Activated T-helper 9 cell treated with anti-CD3 and anti-CD28 coated beads, Interleukin-2, amount 50 U/mL, for 16 hours (primary cell): ENCODE data around the gene HTT.

Experiments
- DNase-seq: peaks from one replicate; pipeline ENCODE4 v3.0.0-alpha.2; 2020; ENCODE audit warnings: low read depth

The HTT gene

DNA sequence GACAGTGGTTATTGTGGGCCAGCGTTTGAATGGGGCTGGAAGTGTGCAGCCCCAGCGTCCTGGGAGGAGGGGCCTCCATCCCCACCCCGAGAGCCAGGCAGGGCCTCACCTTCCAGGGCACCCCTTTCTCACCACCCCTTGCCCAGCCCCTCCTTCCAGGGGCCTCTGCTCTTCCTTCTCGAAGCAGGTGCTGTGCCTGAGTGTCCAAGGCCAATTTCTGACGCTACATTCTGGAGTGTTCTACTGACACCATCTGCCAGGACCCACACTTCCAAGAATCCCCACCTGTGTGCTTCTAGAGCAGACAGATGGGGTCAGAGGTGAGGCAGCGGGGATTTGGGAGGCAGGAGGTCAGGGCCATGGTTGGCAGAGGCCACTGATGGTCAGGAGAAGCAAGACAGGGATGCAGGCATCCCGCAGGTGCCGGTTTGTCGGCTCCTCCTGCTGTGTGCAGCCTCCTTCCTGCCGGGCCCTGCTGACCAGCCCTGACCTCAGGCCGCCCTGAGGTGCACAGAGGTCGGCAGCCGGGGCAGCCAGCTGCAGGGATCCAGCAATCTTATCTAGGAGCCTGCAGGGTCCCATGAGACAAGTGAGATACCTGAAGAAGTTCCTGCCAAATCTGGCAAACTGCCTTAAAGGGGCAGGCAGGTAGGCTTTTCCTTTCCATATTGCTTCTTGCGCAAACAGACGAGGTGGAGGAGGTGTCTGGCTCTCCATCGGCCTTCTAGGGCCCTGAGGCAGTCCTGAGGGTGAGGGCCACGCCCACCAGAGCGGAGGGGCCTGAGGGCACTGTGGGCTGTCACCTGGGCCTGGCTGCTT is 193.3 kb downstream of the HTT start:
- DNase-seq, result no peak

- DNase-seq, result no peak
Measured at GRCh38 chr4:3268395-3269104, 194.1 kb downstream of the HTT start.

- no peak for DNase-seq
Measured at GRCh38 chr4:3269105-3269927, 194.8 kb downstream of the HTT start.

GRCh38 chr4:3269991-3270611 is 195.6 kb downstream of the HTT start:
- no peak for DNase-seq

DNA sequence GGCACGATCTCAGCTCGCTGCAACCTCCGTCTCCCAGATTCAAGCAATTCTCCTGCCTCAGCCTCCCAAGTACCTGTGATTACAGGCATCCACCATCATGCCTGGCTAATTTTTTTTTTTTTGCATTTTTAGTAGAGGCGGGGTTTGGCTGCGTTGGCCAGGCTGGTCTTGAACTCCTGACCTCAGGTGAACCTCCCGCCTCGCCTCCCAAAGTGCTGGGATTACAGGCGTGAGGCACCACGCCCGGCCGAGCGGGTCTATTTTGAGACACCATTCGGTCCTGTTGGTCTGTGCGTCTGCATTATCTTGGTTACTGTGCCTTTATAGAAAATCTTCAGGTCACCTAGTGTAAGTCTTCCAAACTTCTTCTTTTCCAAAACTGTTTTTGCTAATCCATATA is 196.7 kb downstream of the HTT start:
- no peak for DNase-seq

DNA sequence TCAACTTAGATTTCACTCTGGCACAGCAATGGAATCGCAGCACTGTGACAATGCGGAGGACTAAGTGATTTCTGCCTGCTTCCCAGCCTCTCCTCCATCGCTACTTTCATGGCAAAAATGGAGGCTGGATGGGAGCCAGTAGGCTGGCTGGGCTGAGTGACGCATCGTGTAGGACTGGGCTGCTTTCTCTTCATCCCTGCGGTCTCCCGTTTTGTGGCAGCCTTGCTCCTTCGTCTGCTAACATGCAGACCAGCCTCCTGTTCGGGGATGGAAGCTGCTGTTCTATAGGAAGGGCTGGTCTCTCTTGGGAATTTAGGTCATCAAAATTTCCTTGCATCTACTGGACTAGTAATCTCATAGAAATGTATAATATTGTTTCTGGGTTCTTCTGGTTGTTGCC is 202.5 kb downstream of the HTT start:
- DNase-seq, result no peak

DNA sequence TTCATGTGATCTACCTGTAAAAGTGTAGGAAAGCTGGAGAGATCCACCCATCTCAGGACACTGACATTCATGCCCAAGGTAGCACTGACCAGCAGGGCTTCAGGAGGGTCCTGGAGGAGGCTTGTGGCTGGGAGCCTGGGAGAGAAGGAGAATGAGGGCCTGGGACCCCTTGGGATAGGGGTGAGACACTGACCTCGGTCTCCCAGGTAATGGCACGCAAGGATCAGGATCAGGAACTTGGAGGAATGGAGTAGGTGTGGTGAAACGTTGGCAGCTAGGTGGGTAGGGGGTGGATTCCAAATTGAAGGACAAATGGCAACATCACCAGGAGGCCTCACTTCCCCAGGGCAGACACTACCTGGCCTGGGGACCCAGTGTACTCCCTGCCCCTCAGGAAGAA is 206.0 kb downstream of the HTT start:
- DNase-seq, result no peak

- no peak for DNase-seq
Measured at GRCh38 chr4:3283483-3283882, 209.0 kb downstream of the HTT start.

DNA sequence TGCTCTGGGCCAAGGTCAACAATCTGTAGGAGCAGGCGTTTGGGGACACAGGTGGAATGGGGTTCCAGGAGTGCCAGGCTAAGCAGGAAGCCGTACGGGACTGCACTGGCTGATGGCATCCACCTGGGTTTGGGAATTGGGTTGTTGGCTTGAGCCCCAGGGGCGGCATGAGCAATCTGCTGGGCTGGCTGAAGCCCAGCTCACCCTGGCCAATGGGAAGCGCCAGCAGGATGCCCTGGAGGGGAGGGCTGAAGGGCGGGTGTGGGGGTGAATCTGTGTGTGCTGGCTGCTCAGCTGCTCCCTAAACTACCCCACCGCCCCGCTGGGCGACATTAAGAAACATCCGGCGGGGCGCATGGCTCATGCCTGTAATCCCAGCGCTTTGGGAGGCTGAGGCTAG is 209.4 kb downstream of the HTT start:
- no peak for DNase-seq

DNA sequence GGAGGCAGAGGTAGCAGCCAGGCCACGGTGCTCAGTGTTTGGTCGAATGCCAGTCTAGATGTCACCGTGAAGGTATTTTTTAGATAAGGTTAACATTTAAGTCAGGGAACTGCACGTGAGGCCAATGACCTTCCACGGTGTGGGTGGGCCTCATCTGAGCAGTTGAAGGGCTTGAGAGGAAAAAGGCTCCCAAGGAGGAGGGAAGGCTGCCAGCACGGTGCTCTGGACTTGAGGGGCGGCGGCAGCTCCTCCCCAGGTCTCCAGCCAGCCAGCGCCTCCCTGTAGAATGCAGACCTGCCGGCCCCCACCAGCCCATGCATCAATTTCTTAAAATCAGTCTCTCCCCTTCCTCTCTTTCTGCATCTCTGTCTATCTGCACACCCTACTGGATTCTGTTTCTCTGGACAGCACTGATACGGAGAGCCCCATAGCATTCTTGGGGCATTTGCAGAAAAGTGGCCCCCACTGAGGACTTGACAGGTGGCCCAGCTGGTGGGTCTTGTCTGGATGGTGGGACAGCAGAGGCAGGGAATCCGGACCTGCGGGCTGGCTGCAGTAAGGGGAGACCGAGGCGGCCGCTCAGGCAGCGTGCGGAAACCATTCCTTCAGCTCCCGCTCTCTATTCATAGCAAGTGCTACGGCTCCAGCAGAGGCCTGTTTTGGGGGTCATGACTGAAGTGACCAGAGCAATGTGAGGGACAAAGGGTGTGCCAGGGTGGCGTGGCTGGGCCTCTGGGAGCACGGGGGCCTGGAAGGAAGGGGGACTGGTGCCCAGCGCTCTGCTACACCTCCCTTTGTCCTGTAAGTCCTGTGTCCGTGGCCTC is 210.5 kb downstream of the HTT start:
- no peak for DNase-seq

- no peak for DNase-seq
Measured at GRCh38 chr4:3285558-3286334, 211.3 kb downstream of the HTT start.

GRCh38 chr4:3286335-3287175 is 212.1 kb downstream of the HTT start:
- DNase-seq, result no peak

DNA sequence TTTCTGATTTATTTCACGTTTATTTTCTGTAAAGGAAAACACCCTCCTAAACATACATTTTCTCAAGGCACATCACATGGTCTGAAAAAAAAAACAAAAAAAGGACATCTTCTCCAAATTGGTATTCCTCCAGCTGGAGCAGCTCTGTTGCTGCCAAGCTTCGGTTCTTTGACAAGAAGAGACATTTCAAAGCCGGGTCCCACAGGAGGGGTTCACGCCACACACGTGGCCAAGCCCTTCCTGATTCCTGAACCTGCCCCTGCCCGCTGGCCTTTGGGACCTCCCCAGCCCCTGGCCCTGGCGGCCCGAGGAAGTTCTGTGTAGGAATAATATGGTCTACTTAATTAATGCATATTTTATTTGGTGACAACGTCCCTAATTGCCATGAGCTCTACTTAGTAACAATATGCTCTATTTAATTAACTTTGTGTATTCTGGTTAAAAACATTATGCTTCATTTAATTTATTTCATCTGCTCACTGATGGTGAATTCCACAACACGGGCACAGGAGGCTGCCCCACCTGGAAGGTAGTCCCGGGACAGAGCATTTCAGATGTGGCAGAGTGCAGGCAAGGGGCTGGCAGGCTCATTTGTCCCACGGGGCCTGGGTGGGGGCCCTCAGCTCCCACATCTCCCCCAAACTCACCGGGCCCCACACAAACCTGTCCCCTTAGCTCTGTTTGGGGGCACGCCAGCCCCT is 212.9 kb downstream of the HTT start:
- DNase-seq, result no peak

DNA sequence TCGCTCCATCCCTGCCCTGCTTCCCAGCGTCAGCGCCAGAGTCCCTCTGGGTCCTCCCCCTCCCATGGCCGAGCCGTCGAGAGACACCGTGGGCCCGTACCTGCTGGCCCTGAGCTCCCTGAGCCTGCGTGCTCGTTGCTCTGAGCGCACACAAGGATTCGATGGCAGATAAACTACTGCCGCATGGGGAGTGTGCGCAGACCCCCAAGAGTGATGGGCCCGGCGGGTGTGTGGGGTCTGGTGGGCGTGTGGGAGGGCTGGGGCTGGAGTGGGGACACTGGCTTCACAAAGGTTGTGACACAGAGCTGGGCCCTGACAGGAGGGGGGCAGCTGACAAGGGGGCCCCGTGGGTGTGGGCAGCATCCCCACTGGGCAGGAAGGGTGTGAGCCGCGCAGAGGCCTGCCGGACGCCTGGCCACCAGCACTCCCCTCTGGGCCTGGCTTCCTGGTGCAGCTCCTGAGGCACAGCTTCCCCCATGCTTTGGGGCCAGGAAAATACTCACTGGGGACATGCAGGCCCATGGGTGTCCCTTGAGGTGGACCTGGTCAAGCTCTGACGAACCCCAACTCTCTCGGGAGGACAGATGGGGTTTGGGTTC is 213.6 kb downstream of the HTT start:
- no peak for DNase-seq

- no peak for DNase-seq
Measured at GRCh38 chr4:3288571-3289094, 214.2 kb downstream of the HTT start.

GRCh38 chr4:3290476-3290875 is 216.0 kb downstream of the HTT start:
- DNase-seq, result no peak

DNA sequence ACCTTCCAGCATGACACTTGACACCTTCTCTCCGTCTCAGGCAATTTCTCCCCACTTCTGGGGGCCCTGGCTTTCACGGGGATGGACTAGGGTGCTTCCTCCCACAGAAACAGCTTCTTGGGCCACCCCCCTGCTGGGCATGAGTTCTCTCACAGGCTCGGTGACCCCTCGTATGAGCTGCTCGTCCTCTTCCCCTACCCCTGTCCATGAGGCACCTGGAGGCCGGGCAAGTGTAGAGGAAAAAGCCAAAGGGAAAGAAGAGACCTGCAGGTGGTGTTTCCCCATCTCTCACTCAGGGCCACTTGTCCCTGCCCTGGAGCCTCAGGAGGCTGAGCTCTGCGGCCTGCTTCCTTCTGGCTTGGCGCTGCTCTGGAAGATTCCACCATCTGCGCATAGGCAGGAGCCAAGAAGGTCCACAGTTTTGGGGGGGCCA is 216.4 kb downstream of the HTT start:
- no peak for DNase-seq

DNA sequence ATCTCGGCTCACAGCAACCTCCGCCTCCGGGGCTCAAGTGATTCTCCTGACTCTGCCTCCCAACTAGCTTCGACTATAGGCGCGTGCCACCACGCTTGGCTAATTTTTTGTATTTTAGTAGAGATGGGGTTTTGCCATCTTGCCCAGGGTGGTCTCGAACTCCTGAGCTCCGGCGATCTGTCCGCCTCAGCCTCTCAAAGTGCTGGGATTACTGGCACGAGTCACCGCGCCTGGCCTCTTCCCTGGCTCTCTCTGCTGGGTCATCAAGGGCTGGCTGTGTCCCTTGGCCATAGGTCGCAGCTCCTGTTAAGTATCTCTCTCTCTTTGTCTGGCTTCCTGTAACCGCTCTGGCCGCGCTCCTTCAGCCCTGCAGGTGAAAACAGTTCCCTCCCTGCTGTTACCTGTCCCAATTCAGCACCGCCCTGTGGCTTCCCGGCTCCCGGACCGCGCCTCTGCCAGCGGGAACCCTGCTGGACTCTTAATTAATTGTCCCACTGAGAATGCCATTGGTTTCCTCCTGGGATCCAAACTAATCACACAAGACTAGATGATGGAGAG is 217.0 kb downstream of the HTT start:
- no peak for DNase-seq
